Karpas-422 (cell line): Measurements from ENCODE around the gene FEN1. TPM values are rescaled to one million over a fixed set of nuclear protein-coding genes. Genes with fewer than 3 reads are reported as not detected.

Experiments used
- DNase-seq: peaks from one replicate; pipeline ENCODE4 v3.0.0-alpha.2; 2015
- H2AFZ ChIP-seq: fragments of 200-600 bp; sonication (generic); 2 replicates; pipeline ENCODE4 v1.6.1; 2014; ENCODE audit warnings: antibody characterized with exemption, low read length, mixed read lengths
- H3K27ac ChIP-seq: fragments of 200-600 bp; sonication (generic); 2 replicates; pipeline ENCODE4 v1.5.1; 2014; ENCODE audit warnings: mild to moderate bottlenecking, low read length, moderate library complexity
- H3K27me3 ChIP-seq: fragments of 200-600 bp; sonication (generic); 2 replicates; pipeline ENCODE4 v1.6.1; 2014; ENCODE audit warnings: low read length, mixed read lengths
- H3K36me3 ChIP-seq: fragments of 200-600 bp; sonication (generic); 2 replicates; pipeline ENCODE4 v1.6.1; 2014; ENCODE audit warnings: low read length, mixed read lengths; ENCODE audit not compliant: insufficient read depth
- H3K4me1 ChIP-seq: fragments of 200-600 bp; sonication (generic); 2 replicates; pipeline ENCODE4 v1.6.1; 2014; ENCODE audit warnings: mild to moderate bottlenecking, low read length, mixed read lengths
- H3K4me2 ChIP-seq: fragments of 200-600 bp; sonication (generic); 2 replicates; pipeline ENCODE4 v1.6.1; 2014; ENCODE audit warnings: low read length, low read depth, mild to moderate bottlenecking; ENCODE audit not compliant: poor library complexity, severe bottlenecking
- H3K4me3 ChIP-seq: fragments of 200-600 bp; sonication (generic); 2 replicates; pipeline ENCODE4 v1.5.1; 2014; ENCODE audit warnings: mild to moderate bottlenecking, antibody characterized with exemption, low read length, mixed read lengths
- H3K79me2 ChIP-seq: fragments of 200-600 bp; sonication (generic); 2 replicates; pipeline ENCODE4 v1.6.1; 2014; ENCODE audit warnings: mild to moderate bottlenecking, low read length, mixed read lengths
- H3K9ac ChIP-seq: fragments of 200-600 bp; sonication (generic); 2 replicates; pipeline ENCODE4 v1.6.0; 2014; ENCODE audit warnings: low read length
- H3K9me2 ChIP-seq: fragments of 200-600 bp; sonication (generic), shearing (Covaris generic); replicated peaks from 2 replicates; pipeline ENCODE4 v1.6.0; 2014; ENCODE audit warnings: mild to moderate bottlenecking, low read length, moderate library complexity; ENCODE audit not compliant: insufficient read depth
- H3K9me3 ChIP-seq: fragments of 300-700, 200-600 bp; sonication (generic); 2 replicates; pipeline ENCODE4 v1.6.1; 2014; ENCODE audit warnings: low read length, mixed read lengths
- H4K20me1 ChIP-seq: fragments of 200-600 bp; sonication (generic); 2 replicates; pipeline ENCODE4 v1.6.1; 2014; ENCODE audit warnings: mild to moderate bottlenecking, antibody characterized with exemption, low read length, low read depth; ENCODE audit not compliant: insufficient read depth
- total RNA-seq: library from RNA; depleted of rRNA; stranded (reverse); fragments of >200 nt; shearing (Covaris generic); gene quantifications from 2 replicates; pipeline ENCODE4 v1.2.3, GENCODE V29; 2014; ENCODE audit warnings: low replicate concordance

FEN1 gene
- total RNA-seq, 1 experiment from 2014 or later = 18.0 TPM

DNA sequence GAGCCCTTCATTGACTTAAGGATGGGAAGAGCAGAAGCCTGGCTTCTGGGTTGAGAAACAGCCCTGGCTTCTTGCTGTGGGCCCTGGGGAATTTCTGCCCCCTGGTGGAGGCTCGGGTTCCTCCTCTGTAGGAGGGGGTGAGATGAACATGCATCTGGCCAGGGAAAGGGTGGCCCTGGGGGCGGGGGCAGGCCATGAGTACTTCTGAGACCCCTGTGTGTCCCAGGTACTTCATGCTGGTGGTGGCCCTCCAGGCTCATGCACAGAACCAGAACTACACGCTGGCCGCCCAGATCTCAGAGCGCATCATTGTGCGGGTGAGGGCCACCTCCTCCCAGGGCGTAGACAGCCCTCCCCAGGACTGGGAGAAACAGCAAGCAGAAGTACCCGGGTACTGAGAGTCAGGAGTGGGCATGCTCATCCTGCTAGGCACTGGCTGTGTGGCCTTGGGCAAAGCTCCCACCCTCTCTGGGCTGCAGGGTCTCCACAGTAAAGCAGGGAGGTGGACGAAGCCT, 16.1 kb upstream of the FEN1 start:
- no peak overlapping the region for H3K27ac ChIP-seq
- no peak overlapping the region for H2AFZ ChIP-seq
- H3K9me2 ChIP-seq = no peaks in the 10 kb centered on the region
- H3K4me3 ChIP-seq = no peak overlapping the region
- no peak overlapping the region for H3K4me2 ChIP-seq
- H3K27me3 ChIP-seq = no peaks in the 10 kb centered on the region
- no peaks in the 10 kb centered on the region for H3K4me1 ChIP-seq
- H3K9ac ChIP-seq = no peak overlapping the region
- H4K20me1 ChIP-seq = 0 out of 2 replicates have a peak, but pooled peaks cover 2% of the 10 kb centered on the region
- H3K79me2 ChIP-seq = no peaks in the 10 kb centered on the region
- H3K9me3 ChIP-seq = no peaks in the 10 kb centered on the region
- no peaks in the 10 kb centered on the region for H3K36me3 ChIP-seq
- peak; percentile 91 for DNase-seq

DNA sequence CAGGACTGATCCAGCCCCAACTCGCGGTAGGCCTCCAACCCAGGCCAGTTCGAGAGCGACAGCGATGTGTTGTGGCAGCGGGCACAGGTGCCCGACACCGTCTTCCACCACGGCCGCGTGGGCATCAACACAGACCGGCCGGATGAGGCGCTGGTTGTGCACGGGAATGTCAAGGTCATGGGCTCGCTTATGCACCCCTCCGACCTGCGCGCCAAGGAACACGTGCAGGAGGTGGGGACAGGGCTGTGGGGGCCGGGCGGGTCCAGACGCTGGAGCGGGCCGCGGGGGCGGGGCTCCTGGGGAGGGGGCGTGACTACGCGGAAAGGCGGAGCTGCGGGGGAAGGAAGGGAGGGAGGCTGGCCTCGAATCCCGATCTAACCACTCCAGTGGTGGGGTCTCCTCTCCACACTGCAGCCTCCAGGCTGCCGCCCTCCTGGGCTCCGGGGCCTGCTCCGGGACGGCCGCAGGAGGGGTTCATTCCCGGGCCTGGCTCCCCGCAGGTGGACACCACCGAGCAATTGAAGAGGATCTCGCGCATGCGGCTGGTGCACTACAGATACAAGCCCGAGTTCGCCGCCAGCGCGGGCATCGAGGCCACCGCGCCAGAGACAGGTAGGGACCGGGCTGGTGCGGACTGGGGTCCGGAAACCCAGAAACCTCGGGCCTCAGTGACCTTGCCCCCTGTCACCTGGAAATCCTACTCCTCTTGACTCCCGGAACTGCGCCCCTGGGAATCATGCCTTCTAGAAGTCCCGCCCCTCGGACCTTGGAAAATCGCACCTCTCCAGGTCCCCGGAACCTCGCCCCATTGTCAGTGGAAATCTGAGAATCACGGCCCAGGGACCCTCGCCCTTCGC, 15.2 kb upstream of the FEN1 start:
- H3K27ac ChIP-seq = no peak overlapping the region
- H3K79me2 ChIP-seq = no peaks in the 10 kb centered on the region
- H3K9me3 ChIP-seq = no peaks in the 10 kb centered on the region
- H3K9ac ChIP-seq = no peak overlapping the region
- H3K9me2 ChIP-seq = no peaks in the 10 kb centered on the region
- H3K4me2 ChIP-seq = no peak overlapping the region
- no peaks in the 10 kb centered on the region for H3K27me3 ChIP-seq
- H4K20me1 ChIP-seq = 0 out of 2 replicates have a peak, but pooled peaks cover 2% of the 10 kb centered on the region
- DNase-seq = no peak
- no peak overlapping the region for H2AFZ ChIP-seq
- H3K4me1 ChIP-seq = no peaks in the 10 kb centered on the region
- no peak overlapping the region for H3K4me3 ChIP-seq
- H3K36me3 ChIP-seq = no peaks in the 10 kb centered on the region

DNA sequence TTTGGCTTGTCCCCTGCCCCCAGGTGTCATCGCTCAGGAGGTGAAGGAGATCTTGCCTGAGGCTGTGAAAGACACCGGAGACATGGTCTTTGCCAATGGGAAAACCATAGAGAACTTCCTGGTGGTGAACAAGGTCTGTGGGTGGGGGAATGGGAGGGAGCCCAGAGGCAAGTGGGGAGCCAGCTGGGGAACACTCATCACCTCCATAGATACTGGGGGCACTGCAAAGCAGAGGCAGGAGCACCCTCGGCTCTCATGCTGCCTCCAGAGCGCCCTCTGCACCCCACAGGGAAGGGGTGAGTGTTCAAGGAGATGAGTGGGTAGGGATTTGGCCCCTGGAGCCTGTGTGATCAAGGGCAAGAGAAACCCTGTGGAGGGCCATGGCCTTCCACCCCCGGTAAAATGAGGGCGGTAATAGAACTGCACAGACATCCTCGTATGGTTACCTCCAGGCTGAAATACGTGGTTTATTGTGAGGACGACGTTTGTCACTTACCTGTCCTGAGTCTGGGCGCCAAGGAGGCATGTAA, 14.3 kb upstream of the FEN1 start:
- H3K36me3 ChIP-seq = no peaks in the 10 kb centered on the region
- no peaks in the 10 kb centered on the region for H3K79me2 ChIP-seq
- H3K9me3 ChIP-seq = no peaks in the 10 kb centered on the region
- no peak overlapping the region for H2AFZ ChIP-seq
- no peak overlapping the region for H3K9ac ChIP-seq
- no peaks in the 10 kb centered on the region for H3K9me2 ChIP-seq
- peaks cover 2% of the 10 kb centered on the region; the same call in 1 of the 2 replicates for H4K20me1 ChIP-seq
- no peak overlapping the region for H3K27ac ChIP-seq
- no peak for DNase-seq
- no peaks in the 10 kb centered on the region for H3K4me1 ChIP-seq
- H3K27me3 ChIP-seq = no peaks in the 10 kb centered on the region
- no peak overlapping the region for H3K4me3 ChIP-seq
- H3K4me2 ChIP-seq = no peak overlapping the region

DNA sequence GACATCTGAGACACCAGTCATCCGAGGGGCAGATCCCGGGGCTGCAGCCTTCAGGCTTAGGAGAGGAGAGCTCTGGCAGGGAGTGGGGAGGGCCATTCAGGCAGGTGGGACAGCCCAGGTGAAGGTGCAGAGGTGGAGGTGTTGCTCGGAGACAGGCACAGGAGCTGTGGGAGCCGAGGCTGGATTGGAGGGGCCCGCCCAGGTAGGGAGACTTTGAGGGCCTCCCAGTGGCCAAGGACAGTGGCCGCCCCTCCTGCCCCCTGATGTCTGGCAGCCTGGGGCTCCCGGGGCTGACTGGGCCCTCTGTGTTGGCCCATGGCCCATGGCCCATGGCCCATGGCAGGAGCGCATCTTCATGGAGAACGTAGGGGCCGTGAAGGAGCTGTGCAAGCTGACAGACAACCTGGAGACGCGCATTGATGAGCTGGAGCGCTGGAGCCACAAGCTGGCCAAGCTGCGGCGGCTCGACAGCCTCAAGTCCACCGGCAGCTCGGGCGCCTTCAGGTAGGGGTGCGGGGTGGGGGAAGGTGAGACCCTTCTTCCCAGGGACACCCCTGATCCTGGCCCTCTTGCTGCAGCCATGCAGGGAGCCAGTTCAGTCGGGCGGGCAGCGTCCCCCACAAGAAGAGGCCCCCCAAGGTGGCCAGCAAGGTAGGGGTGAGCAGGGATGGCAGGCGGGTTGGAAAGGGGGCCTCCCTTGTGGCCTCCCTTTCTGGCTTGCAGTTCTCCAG, 13.6 kb upstream of the FEN1 start:
- no peaks in the 10 kb centered on the region for H3K9me3 ChIP-seq
- no peaks in the 10 kb centered on the region for H3K36me3 ChIP-seq
- H2AFZ ChIP-seq = no peak overlapping the region
- H3K79me2 ChIP-seq = no peaks in the 10 kb centered on the region
- no peak overlapping the region for H3K9ac ChIP-seq
- no peaks in the 10 kb centered on the region for H3K9me2 ChIP-seq
- no peak overlapping the region for H3K27ac ChIP-seq
- peaks cover 2% of the 10 kb centered on the region; the same call in 1 of the 2 replicates for H4K20me1 ChIP-seq
- no peak overlapping the region for H3K4me3 ChIP-seq
- H3K27me3 ChIP-seq = no peaks in the 10 kb centered on the region
- no peaks in the 10 kb centered on the region for H3K4me1 ChIP-seq
- no peak overlapping the region for H3K4me2 ChIP-seq
- no peak for DNase-seq

DNA sequence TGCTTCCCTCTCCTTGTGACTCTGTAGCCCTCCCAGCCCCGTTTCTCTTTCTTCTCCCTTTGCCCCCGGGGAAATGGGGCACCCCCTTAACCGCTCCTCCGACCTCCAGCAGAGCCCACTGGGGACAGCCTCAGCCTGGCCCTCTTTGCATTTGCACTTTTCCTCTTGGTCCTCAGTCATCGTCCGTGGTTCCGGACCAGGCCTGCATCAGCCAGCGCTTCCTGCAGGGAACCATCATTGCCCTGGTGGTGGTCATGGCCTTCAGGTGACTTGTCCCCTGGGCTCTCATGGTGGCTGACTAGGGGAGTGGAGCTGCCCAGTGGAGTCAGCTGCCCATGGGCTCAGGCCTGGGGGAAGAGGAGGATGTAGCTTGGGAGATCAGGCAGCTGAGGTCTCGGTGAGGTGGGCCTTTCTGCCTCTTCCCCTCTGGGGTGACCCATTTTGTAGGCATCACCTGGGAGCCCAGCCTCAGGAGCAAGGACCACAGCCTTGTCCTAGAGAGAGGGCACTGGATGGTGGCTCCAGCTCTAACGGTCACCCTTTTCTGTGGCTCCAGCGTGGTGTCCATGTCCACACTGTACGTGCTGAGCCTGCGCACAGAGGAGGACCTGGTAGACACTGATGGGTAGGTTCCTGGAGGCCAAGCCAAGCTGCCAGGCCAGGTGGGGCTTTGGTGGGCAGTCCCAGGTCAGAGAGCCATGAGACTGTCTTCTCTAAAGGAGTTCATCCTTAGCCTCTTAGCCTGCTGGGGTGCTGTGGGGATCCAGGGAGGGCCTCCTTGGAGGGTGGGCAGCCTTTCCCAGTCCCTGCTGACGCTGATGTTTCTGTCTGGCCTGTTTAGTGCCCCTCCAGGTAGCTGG, 12.8 kb upstream of the FEN1 start:
- Histone ChIP-seq H3K79me2 (no peaks in the 10 kb centered on the region), H3K36me3 (no peaks in the 10 kb centered on the region), H3K4me1 (no peaks in the 10 kb centered on the region), H3K9ac (no peak overlapping the region), H4K20me1 (peaks cover 2% of the 10 kb centered on the region; the same call in 1 of the 2 replicates), H3K4me2 (no peak overlapping the region), H2AFZ (no peak overlapping the region), H3K9me3 (no peaks in the 10 kb centered on the region), H3K4me3 (no peak overlapping the region), H3K27me3 (no peaks in the 10 kb centered on the region), H3K27ac (no peak overlapping the region), H3K9me2 (no peaks in the 10 kb centered on the region)
- no peak for DNase-seq

DNA sequence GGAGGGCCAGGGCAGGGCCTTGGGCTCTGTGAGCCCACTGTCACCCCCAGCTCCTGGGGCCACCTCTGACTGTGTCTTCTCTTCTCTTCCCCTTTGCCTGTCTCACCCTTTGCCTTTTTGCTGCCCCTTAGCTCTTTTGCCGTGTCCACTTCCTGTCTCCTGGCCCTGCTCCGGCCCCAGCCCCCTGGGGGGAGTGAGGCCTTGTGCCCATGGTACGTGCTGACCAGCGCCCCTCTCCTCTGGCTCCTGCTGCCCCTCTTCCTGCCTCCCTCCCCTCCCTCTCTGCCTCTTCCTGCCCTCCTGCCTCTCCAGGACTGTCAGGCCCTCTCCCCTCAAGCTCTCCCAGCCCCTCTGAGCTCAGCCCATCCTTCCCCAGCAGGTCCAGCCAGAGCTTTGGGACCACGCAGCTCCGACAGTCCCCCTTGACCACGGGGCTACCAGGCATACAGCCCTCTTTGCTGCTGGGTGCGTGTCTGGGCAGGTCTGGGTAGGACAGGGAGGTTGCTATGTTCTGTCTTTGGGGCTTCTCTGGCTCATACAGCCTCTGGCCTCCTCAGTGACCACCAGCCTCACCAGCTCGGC, 12.0 kb upstream of the FEN1 start:
- DNase-seq = no peak

DNA sequence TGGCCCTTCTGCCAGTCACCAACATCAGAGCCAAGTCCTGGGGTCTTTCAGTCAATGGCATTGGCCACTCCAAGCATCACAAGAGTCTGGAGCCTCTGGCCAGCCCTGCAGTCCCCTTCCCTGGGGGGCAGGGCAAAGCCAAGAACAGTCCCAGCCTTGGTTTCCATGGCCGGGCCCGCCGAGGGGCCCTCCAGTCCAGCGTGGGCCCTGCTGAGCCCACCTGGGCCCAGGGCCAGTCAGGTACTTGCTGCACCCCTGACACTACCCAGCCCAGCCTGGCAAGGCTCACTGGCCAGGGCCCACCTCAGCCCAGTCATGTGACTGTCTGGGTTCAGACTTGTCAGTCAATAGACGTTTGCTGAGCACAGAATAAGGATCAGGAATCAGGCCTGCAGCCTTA, 11.1 kb upstream of the FEN1 start:
- Histone ChIP-seq H3K4me2 (no peak overlapping the region), H3K9me3 (no peaks in the 10 kb centered on the region), H3K79me2 (no peaks in the 10 kb centered on the region), H3K27ac (no peak overlapping the region), H3K4me3 (no peak overlapping the region), H2AFZ (no peak overlapping the region), H3K36me3 (no peaks in the 10 kb centered on the region; the same call in 1 of the 2 replicates), H3K9me2 (no peaks in the 10 kb centered on the region), H3K27me3 (no peaks in the 10 kb centered on the region), H3K4me1 (no peaks in the 10 kb centered on the region), H3K9ac (no peak overlapping the region), H4K20me1 (peaks cover 5% of the 10 kb centered on the region; the same call in 1 of the 2 replicates)
- no peak for DNase-seq

More for the DNA sequence above, 12.0 kb upstream of the FEN1 start:
- no peaks in the 10 kb centered on the region for H3K9me2 ChIP-seq
- H3K4me2 ChIP-seq = no peak overlapping the region
- H3K36me3 ChIP-seq = no peaks in the 10 kb centered on the region; the same call in 1 of the 2 replicates
- H3K27ac ChIP-seq = no peak overlapping the region
- H3K4me3 ChIP-seq = no peak overlapping the region
- H2AFZ ChIP-seq = no peak overlapping the region
- no peaks in the 10 kb centered on the region for H3K4me1 ChIP-seq
- peaks cover 2% of the 10 kb centered on the region; the same call in 1 of the 2 replicates for H4K20me1 ChIP-seq
- H3K9me3 ChIP-seq = no peaks in the 10 kb centered on the region
- H3K9ac ChIP-seq = no peak overlapping the region
- H3K27me3 ChIP-seq = no peaks in the 10 kb centered on the region
- H3K79me2 ChIP-seq = no peaks in the 10 kb centered on the region
